Stimulated activated CD8-positive, alpha-beta memory T cell treated with anti-CD3 and anti-CD28 coated beads, Interleukin-15, amount 100 ng/mL, for 1 hour (primary cell): Measurements from ENCODE around the gene S100A8.
"Not testable (repeated sequence)": the region's sequence is repeated elsewhere in the genome, so short reads cannot be mapped to it uniquely, and the experiment has no call there.

Experiments
- DNase-seq: peaks from one replicate; pipeline ENCODE4 v3.0.0-alpha.2; 2020; ENCODE audit warnings: low read depth

S100A8 gene

GRCh38 chr1:153347856-153348255, 43.0 kb downstream of the S100A8 start:
- no peak for DNase-seq

GRCh38 chr1:153347049-153347448, 43.8 kb downstream of the S100A8 start:
- not testable (repeated sequence) for DNase-seq

DNA sequence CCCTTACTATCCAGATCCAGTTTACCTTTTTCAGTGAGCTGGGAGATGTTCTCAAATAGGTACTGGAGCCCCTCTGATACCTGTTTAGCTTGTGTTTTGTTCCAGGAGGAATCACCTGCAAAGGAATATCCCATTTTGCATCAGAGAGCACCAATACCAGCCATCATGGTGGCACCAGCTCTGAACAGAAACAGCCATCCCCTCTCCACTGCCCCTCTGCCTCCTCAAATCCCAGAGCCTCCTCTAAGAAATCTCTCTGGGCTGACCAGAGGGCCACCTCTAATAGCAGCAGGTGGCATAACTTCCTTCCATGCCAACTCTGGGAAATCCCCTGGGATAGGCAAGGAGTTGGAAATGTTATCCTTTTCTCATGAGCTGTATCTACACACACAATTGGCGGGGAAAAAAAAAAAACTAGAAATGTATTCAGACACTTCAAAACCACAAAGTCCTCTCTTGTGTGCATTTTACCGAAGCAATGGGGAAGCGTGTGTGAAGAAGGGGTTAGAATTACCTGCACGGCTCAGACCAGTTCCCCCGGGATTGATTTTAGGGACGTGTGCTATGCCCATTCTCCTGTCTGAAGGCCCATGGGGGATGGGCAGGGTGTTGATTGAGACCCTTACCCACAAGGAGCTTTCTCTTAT, 44.7 kb downstream of the S100A8 start:
- DNase-seq: no peak

DNA sequence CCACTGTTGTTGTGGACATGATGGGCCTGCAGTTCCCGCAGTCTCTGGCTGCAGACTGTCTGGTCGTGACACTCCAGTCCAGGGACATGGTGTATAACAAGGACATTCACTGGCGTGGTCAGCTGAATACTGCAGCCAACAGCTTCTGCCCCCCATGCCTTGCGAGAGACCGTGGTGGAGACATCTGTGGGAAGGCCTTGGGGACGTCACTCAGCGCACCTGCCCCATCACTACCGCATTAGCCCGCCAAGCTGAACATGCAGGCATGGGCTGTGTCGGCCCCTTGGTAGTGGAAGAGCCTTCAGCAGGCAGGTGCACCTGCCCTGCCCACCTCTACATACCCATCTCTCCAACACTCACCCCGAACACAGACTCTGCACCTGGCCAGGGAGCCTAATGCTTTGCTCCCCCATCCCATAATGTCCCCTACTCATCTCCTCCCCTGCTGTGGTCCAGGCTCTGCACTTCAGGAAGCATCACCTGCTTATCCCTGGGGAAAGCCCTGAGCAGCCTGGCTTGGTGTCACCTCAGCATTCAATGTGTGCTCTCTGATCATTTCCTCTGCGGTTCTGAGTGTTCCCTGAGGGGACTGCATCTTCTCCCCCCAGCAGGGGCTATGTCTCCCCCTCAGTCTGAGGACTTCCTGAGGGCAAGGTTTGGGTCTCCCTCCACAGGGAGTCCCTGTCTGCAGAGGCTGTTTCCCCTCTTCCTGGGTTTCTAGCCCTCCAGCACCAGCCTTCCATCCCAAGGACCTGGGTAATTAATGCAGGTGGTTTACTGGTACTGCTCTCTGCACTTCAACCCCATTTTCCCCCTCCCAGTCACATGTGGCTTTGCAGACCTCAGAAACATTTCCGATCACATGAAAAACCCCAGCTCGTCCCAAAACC, 45.4 kb downstream of the S100A8 start:
- no peak for DNase-seq

DNA sequence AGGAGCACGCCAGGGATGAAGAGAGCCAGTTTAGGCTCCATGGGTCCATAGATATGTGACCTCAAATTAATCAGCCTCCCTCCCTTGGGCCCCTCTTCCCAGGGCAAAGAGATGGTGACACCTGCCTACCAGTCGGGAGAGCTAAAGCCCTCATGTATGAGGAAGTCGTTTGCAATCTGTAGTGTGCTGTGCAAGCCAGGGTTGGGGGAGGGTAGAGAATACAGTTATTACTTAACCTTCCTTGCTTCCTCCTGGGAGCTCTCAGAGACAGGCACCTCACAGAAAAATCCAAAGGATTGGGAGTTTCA, 46.2 kb downstream of the S100A8 start:
- DNase-seq: no peak

GRCh38 chr1:153343811-153344717, 46.8 kb downstream of the S100A8 start:
- DNase-seq: no peak

DNA sequence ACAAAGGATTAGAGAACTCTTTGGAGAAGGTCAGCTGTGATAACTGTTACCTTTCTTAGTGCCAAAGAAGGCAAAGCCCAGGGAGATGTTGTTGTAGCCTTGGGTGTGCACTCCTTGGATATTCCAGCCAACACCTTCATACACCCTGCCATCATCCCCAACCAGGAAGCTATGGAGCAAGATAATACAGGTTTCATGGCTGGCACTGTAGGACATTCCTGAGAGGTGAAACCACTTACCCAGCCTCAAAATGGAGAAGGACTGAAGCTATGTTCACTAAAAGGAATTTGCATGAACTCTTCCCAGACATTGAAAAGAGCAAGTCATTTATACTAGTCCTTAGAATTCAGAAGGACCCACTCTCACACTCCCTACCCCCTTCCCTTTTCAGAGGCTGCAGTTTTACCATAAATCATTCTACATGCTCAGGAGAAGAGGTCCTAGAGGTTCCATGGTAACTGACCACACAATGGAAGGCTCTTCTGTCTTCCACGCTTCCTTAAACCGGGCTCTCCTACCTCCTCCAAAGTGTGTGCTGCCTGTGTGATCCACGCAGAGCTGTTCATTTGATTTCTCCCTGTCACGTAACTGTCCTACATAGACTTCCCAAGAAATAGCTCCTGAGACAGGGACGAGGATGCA, 47.7 kb downstream of the S100A8 start:
- no peak for DNase-seq

DNA sequence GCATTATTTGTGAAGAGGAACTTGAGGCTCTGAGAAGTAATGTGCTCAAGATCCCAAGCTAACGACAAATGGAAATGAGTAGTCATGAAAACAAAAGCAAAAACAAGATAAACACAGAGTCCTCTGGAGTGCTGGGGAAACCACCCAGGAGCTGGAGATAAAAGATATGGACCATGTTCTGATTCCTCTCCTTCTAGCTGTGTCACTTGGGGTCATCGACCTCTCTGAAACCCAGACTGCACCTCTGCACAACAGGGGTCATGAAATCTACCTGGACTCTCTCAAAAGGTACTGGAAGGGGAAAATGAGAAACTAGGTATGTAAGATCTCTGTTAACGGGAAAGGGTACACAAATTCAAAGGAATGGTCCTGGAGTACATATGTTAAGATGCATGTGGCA, 48.7 kb downstream of the S100A8 start:
- no peak for DNase-seq

GRCh38 chr1:153341431-153341934, 49.4 kb downstream of the S100A8 start:
- DNase-seq: no peak

GRCh38 chr1:153340356-153340755, 50.5 kb downstream of the S100A8 start:
- DNase-seq: no peak
